ENCODE data around the gene XIRP2.
"Not testable (repeated sequence)": the region's sequence is repeated elsewhere in the genome, so short reads cannot be mapped to it uniquely, and the experiment has no call there.

XIRP2 gene

GRCh38 chr2:167249197-167249596 lies 360.9 kb downstream of the XIRP2 start:
- TF ChIP-seq, protein P1, sequence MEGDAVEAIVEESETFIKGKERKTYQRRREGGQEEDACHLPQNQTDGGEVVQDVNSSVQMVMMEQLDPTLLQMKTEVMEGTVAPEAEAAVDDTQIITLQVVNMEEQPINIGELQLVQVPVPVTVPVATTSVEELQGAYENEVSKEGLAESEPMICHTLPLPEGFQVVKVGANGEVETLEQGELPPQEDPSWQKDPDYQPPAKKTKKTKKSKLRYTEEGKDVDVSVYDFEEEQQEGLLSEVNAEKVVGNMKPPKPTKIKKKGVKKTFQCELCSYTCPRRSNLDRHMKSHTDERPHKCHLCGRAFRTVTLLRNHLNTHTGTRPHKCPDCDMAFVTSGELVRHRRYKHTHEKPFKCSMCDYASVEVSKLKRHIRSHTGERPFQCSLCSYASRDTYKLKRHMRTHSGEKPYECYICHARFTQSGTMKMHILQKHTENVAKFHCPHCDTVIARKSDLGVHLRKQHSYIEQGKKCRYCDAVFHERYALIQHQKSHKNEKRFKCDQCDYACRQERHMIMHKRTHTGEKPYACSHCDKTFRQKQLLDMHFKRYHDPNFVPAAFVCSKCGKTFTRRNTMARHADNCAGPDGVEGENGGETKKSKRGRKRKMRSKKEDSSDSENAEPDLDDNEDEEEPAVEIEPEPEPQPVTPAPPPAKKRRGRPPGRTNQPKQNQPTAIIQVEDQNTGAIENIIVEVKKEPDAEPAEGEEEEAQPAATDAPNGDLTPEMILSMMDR (conservative IDR thresholded peaks at IDR 0.05; ENCODE audit: control insufficient read depth, insufficient read depth, low read depth, low read length): no peak
- peak; percentile 6 for DNase-seq (ENCODE audit: low read depth)
- H3K4me3 ChIP-seq (ENCODE audit: control insufficient read depth, low read depth, low read length): no peak overlapping the region

GRCh38 chr2:167253025-167253424 lies 364.7 kb downstream of the XIRP2 start:
- TF ChIP-seq, protein P1 (conservative IDR thresholded peaks at IDR 0.05; ENCODE audit: control insufficient read depth, insufficient read depth, low read depth, low read length): no peak
- DNase-seq (ENCODE audit: low read depth): peak; percentile 6
- no peak overlapping the region for H3K4me3 ChIP-seq (ENCODE audit: control insufficient read depth, low read depth, low read length)

- H3K4me3 ChIP-seq (ENCODE audit: control insufficient read depth, low read depth, low read length): no peak overlapping the region
- TF ChIP-seq, protein P1 (conservative IDR thresholded peaks at IDR 0.05; ENCODE audit: control insufficient read depth, insufficient read depth, low read depth, low read length): no peak
- no peak for DNase-seq (ENCODE audit: low read depth)
Measured at GRCh38 chr2:167254721-167255120, 366.4 kb downstream of the XIRP2 start.

- TF ChIP-seq, protein P1 (conservative IDR thresholded peaks at IDR 0.05; ENCODE audit: control insufficient read depth, insufficient read depth, low read depth, low read length): no peak
Measured at GRCh38 chr2:167258712-167259111, 370.4 kb downstream of the XIRP2 start.

DNA sequence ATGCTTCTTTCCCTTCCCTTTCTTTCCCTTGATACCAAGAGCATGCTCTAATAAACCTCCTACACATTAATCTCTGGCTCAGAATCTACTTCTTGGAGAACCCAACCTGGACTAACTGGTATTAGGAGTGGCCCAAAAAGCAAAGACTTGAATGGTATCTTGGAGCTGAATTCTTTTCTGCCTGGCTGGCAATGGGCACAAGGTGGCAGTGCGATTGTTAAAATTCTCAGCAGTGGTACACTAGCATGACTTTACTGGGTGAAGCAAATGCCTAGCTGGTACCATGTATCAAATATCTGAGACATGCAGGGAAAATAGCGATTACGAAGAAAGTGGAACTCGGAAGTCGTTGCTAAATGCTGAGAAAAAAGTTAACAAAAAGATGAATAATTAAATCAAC lies 376.1 kb downstream of the XIRP2 start:
- no peak overlapping the region for H3K4me3 ChIP-seq (ENCODE audit: control insufficient read depth, low read depth, low read length)
- TF ChIP-seq, protein P1 (conservative IDR thresholded peaks at IDR 0.05; ENCODE audit: control insufficient read depth, insufficient read depth, low read depth, low read length): peak; percentile 41
- DNase-seq (ENCODE audit: low read depth): peak; percentile 13

More at GRCh38 chr2:167258712-167259111, 370.4 kb downstream of the XIRP2 start:
- H3K4me3 ChIP-seq (ENCODE audit: control insufficient read depth, low read depth, low read length): no peak overlapping the region
- no peak for DNase-seq (ENCODE audit: low read depth)

GRCh38 chr2:167265004-167265403 lies 376.7 kb downstream of the XIRP2 start:
- DNase-seq (ENCODE audit: low read depth): no peak
- TF ChIP-seq, protein P1 (conservative IDR thresholded peaks at IDR 0.05; ENCODE audit: control insufficient read depth, insufficient read depth, low read depth, low read length): no peak

DNA sequence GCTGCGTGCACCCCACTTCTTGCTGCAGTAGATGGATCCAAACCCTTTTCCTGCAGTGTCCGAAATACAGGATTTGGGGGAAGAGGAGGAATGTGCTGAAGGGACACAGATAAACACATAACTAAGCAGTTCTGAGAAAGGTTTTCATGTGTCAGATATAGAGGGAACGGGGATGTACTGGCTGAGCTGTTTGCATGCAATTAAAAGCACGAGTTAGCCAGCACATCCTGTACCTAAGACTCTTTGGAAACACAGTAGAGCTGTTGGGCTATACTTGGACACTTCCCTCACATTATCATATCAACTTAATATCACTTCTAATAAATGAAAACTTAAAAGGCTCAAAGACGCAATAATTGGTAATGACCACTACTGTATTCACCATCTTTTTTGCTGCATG lies 377.4 kb downstream of the XIRP2 start:
- H3K4me3 ChIP-seq (ENCODE audit: control insufficient read depth, low read depth, low read length): no peak overlapping the region
- TF ChIP-seq, protein P1 (conservative IDR thresholded peaks at IDR 0.05; ENCODE audit: control insufficient read depth, insufficient read depth, low read depth, low read length): no peak
- DNase-seq (ENCODE audit: low read depth): no peak

More at GRCh38 chr2:167265004-167265403, 376.7 kb downstream of the XIRP2 start:
- no peak overlapping the region for H3K4me3 ChIP-seq (ENCODE audit: control insufficient read depth, low read depth, low read length)

GRCh38 chr2:167268245-167268644 lies 380.0 kb downstream of the XIRP2 start:
- not testable (repeated sequence) for DNase-seq (ENCODE audit: low read depth); H3K4me3 ChIP-seq (ENCODE audit: control insufficient read depth, low read depth, low read length)

Data from fibroblast of mammary gland (primary cell).